HFFc6 (cell line): ENCODE data around the gene FPR1. TPM values are rescaled to one million over a fixed set of nuclear protein-coding genes. Genes with fewer than 3 reads are reported as not detected.

Source experiments
- DNase-seq: peaks from one replicate; pipeline ENCODE4 v3.0.0-alpha.2; 2018
- H3K27ac Mint-ChIP-seq: 2 replicates; pipeline ENCODE4 v1.8.0; 2020; ENCODE audit warnings: mild to moderate bottlenecking, mixed read lengths
- H3K27me3 Mint-ChIP-seq: 2 replicates; pipeline ENCODE4 v1.8.0; 2021; ENCODE audit warnings: mild to moderate bottlenecking, moderate library complexity, mixed read lengths; ENCODE audit not compliant: insufficient read depth
- H3K36me3 Mint-ChIP-seq: 2 replicates; pipeline ENCODE4 v1.8.0; 2021; ENCODE audit warnings: low read depth, mixed read lengths
- H3K4me1 Mint-ChIP-seq: 2 replicates; pipeline ENCODE4 v1.8.0; 2020; ENCODE audit warnings: low read depth, mixed read lengths
- H3K4me3 Mint-ChIP-seq: 2 replicates; pipeline ENCODE4 v1.8.0; 2020; ENCODE audit warnings: mild to moderate bottlenecking, moderate library complexity, mixed read lengths
- H3K9me3 Mint-ChIP-seq: 2 replicates; pipeline ENCODE4 v1.8.0; 2020; ENCODE audit warnings: mild to moderate bottlenecking, mixed read lengths
- total RNA-seq, 6 experiments: library from RNA; stranded (reverse); fragmentation: NEBNext Ultra II Directional; extraction: Animal tissue kit (Norgen Biotek cat#: 25700); gene quantifications; 2 replicates in 1 of 6; 3 replicates in 5 of 6; pipeline ENCODE4 v1.2.3, GENCODE V29; 2021
- TF ChIP-seq, protein P1 (sequence below): fragments of 200-600 bp; sonication (generic); IDR thresholded peaks from 2 replicates; pipeline ENCODE4 v1.5.0; 2021; ENCODE audit warnings: antibody characterized with exemption, mild to moderate bottlenecking

The FPR1 gene
- total RNA-seq, 6 experiments from 2014 or later: 0.26 to 0.53 (median 0.34) TPM; not detected in 1

DNA sequence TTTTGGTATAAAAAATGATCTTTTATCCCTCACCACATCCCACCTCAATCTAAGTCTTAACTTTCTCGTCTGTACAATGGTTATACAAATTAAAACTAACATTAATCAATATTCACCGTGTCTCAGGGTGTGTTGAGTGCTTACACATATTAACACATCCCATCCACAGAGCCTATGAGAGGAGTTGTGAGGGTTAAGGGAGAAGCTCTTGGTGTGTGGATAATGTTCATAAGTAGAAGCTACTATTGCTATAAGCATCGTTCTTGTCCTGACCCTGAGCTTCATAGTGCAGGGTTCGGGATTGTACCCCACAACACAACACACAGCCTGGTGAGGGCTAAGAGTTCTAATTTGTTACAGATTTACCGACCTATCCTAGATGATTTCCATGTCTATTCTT, 45.8 kb upstream of the FPR1 start:
- TF ChIP-seq, protein P1, sequence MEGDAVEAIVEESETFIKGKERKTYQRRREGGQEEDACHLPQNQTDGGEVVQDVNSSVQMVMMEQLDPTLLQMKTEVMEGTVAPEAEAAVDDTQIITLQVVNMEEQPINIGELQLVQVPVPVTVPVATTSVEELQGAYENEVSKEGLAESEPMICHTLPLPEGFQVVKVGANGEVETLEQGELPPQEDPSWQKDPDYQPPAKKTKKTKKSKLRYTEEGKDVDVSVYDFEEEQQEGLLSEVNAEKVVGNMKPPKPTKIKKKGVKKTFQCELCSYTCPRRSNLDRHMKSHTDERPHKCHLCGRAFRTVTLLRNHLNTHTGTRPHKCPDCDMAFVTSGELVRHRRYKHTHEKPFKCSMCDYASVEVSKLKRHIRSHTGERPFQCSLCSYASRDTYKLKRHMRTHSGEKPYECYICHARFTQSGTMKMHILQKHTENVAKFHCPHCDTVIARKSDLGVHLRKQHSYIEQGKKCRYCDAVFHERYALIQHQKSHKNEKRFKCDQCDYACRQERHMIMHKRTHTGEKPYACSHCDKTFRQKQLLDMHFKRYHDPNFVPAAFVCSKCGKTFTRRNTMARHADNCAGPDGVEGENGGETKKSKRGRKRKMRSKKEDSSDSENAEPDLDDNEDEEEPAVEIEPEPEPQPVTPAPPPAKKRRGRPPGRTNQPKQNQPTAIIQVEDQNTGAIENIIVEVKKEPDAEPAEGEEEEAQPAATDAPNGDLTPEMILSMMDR: no peak
- no peak for DNase-seq
- Mint-ChIP-seq H3K27ac (no peak overlapping the region), H3K36me3 (no peaks in the 10 kb centered on the region), H3K27me3 (peaks cover 3% of the 10 kb centered on the region), H3K9me3 (0 out of 2 replicates have a peak, but pooled peaks cover 9% of the 10 kb centered on the region), H3K4me1 (peaks cover 39% of the 10 kb centered on the region), H3K4me3 (no peak overlapping the region)

DNA sequence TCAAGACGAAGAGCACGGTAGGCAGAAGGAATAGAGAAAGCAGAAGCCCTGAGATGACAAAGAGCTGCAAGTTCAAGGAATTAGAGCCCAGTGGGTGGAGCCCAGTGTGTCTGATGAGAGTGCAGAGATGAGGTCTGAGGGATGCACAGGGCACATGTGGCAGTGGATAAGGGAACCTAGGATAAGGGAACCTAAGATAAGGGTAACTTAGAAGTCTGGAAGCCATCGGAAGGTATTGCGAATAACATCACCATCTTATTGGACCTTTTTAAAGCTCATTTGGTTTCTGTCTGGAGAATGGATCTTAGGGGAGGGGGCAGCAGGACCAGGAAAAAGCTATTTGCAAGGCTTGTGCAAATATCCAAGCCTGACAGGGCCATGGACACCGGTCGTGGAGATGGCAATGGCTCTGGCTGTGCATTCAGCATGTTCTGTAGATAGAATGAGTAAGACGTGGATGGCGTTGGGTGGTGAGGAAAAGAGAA, 44.6 kb upstream of the FPR1 start:
- H3K27me3 Mint-ChIP-seq: peaks cover 3% of the 10 kb centered on the region
- H3K4me1 Mint-ChIP-seq: peaks cover 49% of the 10 kb centered on the region
- no peak overlapping the region for H3K4me3 Mint-ChIP-seq
- H3K36me3 Mint-ChIP-seq: no peaks in the 10 kb centered on the region
- no peak overlapping the region for H3K27ac Mint-ChIP-seq
- peaks cover 9% of the 10 kb centered on the region; the same call in 1 of the 2 replicates for H3K9me3 Mint-ChIP-seq
- DNase-seq: no peak
- TF ChIP-seq, protein P1: no peak

DNA sequence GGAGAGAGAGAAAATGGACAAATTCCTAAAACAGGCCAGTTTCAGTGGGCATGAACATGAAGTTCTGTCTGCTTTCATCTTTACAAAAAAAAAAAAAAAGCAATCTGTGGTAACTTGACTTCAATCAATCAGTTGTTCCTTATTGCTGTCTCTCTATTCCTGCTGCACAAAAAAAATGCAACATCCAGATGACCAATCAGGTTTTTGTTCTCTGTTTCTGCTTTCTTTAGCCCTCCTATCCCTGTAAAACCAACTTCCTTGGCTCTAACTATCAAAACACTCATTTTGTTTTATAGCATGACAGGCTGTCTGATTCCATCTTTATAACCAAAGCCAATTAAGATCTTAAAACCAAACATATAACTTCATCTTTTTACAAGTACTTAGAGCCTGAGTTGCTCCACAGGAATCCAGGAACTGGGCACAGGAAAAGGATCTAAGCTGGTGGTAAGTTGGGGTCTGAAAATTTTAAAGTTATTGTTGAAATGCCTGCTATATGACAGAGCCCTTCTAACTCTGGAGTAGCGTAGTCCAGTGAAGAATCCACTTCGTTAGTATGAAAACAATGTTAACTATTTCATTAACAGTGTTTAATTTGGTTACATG, 43.3 kb upstream of the FPR1 start, which contains the start of gene FPR3:
TSS of gene FPR3 (plus strand) at position 273 of the 606 bp plus-strand sequence. CDS start 28,592 bp downstream, outside the sequence.
- no peak within 1 kb of the TSS for H3K4me3 Mint-ChIP-seq

DNA sequence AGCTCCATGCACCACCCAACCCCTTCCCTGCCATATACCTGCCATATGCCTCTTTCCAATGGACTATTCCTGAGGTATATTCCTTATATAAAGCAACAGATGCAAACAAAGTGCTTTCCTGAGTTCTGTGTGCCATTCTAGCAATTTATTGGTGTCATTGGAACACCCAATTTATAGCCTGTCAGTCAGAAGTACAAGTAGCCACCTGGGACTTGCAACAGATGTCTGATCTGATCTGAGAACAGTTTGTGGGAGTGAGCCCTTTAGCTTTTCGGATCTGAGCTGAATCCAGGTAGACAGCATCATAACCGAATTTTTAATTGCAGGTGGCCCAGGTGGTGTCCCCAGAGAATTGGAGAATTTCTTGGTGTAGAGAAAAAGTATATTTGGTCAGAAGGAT, 42.3 kb upstream of the FPR1 start:
- no peak overlapping the region for H3K27ac Mint-ChIP-seq
- no peak for DNase-seq
- peaks cover 34% of the 10 kb centered on the region for H3K4me1 Mint-ChIP-seq
- TF ChIP-seq, protein P1: no peak
- peaks cover 3% of the 10 kb centered on the region for H3K27me3 Mint-ChIP-seq
- H3K4me3 Mint-ChIP-seq: no peak overlapping the region
- peaks cover 9% of the 10 kb centered on the region; the same call in 1 of the 2 replicates for H3K9me3 Mint-ChIP-seq
- no peaks in the 10 kb centered on the region for H3K36me3 Mint-ChIP-seq

More for the DNA sequence above, 43.3 kb upstream of the FPR1 start, which contains the start of gene FPR3:
- TF ChIP-seq, protein P1: no peak
- H3K9me3 Mint-ChIP-seq: peaks cover 9% of the 10 kb centered on the region; the same call in 1 of the 2 replicates
- H3K4me1 Mint-ChIP-seq: peaks cover 40% of the 10 kb centered on the region
- H3K27me3 Mint-ChIP-seq: peaks cover 3% of the 10 kb centered on the region
- H3K36me3 Mint-ChIP-seq: no peaks in the 10 kb centered on the region
- no peak for DNase-seq
- H3K27ac Mint-ChIP-seq: no peak within 1 kb of the TSS

DNA sequence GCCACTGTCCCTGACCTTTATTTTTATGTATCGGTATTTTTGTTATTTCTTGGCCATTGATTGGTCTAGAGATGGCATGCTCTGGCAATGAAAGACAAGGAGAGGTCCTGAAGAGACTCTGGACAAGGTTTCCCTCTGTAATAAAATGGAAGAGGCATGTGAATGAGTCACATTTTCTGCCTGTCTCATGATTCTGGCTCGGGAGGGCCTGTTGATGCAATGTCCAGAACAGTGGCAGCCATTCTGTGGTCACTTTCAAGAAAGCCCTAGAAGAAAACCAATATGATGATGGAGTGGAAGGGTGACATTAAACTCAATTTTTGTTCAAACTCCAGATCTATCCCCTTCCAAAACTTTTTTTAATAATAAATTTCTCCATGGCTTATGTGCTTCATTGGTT, 41.3 kb upstream of the FPR1 start:
- no peak overlapping the region for H3K27ac Mint-ChIP-seq
- DNase-seq: no peak
- no peaks in the 10 kb centered on the region for H3K36me3 Mint-ChIP-seq
- peaks cover 28% of the 10 kb centered on the region for H3K4me1 Mint-ChIP-seq
- peaks cover 9% of the 10 kb centered on the region; the same call in 1 of the 2 replicates for H3K9me3 Mint-ChIP-seq
- TF ChIP-seq, protein P1: no peak
- H3K4me3 Mint-ChIP-seq: no peak overlapping the region
- H3K27me3 Mint-ChIP-seq: peaks cover 3% of the 10 kb centered on the region
